Astrocyte of the spinal cord (primary cell): ENCODE results near the gene CST9.
A peak's percentile ranks its signal among the peaks of the same experiment; 100 is the strongest.

Source experiments
- DNase-seq: peaks from one replicate; pipeline ENCODE4 v3.0.0; 2011; ENCODE audit warnings: low read depth, low spot score
- H3K4me3 ChIP-seq: 2 replicates; pipeline ENCODE4 v1.5.1; 2011; ENCODE audit warnings: low read depth, mild to moderate bottlenecking, low read length, moderate library complexity
- in situ Hi-C: cut with HindIII; loops from 2 replicates; pipeline ENCODE4 v1.10.0; 2017; ENCODE audit warnings: low sequenced_read_pairs
- TF ChIP-seq, protein P1 (sequence below): IDR thresholded peaks from 2 replicates; pipeline ENCODE4 v1.5.1; 2012; ENCODE audit warnings: low read depth, mild to moderate bottlenecking, low read length, inconsistent platforms

Gene CST9

DNA sequence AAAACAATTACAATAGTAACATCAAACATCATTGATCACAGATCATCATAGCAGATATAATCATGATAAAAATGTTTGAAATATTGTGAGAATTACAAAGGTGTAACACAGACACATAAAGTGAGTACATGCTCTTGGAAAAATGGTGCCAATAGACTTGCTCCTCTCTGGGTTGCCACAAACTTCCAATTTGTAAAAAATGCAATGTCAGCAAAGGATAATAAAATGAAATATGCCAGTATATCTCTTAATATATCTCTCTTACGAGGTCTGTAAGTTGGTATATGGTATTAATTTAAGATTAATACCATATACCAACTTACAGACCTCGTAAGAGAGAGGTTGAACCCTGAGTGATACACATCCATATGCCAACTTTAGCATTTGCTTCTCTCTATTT is 45.4 kb upstream of the CST9 start:
- in situ Hi-C loops = no loop called here
- DNase-seq = no peak
- TF ChIP-seq, protein P1, sequence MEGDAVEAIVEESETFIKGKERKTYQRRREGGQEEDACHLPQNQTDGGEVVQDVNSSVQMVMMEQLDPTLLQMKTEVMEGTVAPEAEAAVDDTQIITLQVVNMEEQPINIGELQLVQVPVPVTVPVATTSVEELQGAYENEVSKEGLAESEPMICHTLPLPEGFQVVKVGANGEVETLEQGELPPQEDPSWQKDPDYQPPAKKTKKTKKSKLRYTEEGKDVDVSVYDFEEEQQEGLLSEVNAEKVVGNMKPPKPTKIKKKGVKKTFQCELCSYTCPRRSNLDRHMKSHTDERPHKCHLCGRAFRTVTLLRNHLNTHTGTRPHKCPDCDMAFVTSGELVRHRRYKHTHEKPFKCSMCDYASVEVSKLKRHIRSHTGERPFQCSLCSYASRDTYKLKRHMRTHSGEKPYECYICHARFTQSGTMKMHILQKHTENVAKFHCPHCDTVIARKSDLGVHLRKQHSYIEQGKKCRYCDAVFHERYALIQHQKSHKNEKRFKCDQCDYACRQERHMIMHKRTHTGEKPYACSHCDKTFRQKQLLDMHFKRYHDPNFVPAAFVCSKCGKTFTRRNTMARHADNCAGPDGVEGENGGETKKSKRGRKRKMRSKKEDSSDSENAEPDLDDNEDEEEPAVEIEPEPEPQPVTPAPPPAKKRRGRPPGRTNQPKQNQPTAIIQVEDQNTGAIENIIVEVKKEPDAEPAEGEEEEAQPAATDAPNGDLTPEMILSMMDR = no peak
- no peak overlapping the region for H3K4me3 ChIP-seq

DNA sequence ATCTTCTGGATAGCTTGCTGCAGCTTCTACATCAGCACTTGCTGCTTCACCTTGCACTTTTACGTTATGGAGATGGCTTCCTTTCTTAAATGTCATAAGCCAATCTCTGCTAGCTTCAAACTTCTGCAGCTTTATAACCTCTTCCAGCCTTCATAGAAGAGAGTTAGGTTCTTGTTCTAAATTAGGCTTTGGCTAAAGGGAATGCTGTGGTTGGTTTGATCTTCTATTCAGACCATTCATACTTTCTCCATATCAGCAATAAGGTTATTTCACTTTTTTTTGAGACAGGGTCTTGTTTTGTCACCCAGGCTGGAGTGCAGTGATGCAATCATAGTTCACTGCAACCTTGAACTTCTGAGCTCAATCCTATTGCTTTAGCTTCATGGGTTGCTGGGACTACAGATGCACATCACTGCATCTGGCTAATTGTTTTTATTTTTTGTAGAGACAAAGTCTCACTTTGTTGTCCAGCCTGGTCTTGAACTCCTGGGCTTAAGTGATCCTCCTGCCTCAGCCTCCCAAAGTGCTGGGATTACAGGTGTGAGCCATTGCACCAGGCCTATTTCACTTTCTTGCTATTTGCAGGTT is 44.2 kb upstream of the CST9 start:
- no peak overlapping the region for H3K4me3 ChIP-seq
- TF ChIP-seq, protein P1 = no peak
- DNase-seq = no peak
- in situ Hi-C loops = no loop called here

DNA sequence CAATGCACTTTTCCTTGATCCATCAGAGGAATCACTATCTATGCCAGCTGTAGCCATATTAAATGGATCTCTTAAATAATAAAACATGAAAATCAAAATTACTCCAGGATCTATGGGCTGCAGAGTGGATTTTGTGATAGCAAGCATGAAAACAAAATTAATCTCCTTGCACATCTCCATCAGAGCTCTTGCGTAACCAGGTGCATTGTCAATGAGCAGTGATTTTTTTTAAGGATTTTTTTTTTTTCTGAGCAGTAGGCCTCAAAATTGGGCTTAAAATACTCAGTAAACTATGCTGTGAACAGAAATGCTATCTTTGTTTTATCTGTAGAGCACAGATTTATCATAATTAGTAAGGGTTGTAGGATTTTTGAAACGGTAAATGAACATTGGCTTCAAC is 43.5 kb upstream of the CST9 start:
- in situ Hi-C loops = no loop called here
- TF ChIP-seq, protein P1 = no peak

DNA sequence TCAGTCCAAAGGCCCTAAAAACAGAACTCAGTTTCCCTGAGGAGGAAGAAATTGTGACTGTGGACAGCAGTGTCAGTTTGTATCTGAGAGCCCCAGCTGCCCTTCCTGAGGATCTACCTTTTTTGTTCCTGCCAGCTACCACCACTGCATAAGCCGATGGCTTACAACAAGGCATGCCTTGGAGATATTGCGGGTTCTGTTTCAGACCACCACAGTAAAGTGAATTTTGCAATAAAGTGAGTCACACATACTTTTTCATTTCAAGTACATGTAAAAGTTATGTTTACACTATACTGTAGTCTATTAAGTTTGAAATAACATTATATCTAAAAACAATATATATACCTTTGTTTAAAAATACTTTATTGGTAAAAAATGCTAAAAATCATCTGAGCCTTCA is 41.6 kb upstream of the CST9 start:
- in situ Hi-C loops = no loop called here
- no peak for DNase-seq
- TF ChIP-seq, protein P1 = no peak
- no peak overlapping the region for H3K4me3 ChIP-seq

More for the DNA sequence above, 43.5 kb upstream of the CST9 start:
- DNase-seq = no peak
- H3K4me3 ChIP-seq = no peak overlapping the region

DNA sequence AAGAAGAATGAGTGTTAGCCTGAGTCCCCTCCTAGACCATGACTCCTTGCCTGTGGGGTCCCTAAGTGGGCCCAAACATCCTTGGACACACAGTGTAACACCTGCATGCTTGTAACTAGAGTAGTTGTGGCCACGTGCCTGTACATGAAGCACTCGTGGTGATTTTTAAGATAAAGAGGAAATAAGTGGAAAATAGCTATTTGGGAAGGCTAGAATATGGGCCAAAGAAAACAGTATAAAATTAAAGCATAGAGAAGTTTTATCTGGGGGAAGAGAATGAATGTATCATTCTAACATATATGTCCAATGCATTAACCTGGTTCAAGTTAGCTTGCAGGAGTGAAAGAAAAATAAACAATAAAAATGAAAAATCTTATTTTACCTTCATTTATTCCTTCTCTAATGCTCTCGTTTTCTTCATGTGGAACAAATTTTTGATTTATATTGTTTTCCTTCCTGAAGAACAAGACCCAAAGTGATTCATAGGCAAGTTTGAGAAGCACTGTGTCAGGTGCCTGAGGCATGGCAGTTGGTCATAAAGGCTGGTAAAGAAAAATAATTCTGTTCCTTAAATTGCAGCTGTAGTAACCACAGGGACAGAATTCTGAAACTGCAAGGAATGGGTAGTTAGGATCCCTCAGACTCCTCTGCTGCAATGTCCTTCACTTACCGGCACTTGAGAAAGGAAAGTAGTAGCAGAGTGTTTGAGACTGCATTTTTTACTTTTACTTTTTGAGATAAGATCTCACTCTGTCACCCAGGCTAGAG is 40.6 kb upstream of the CST9 start:
- peak; percentile 47 for DNase-seq
- in situ Hi-C loops = no loop called here
- H3K4me3 ChIP-seq = no peak overlapping the region
- TF ChIP-seq, protein P1 = no peak

DNA sequence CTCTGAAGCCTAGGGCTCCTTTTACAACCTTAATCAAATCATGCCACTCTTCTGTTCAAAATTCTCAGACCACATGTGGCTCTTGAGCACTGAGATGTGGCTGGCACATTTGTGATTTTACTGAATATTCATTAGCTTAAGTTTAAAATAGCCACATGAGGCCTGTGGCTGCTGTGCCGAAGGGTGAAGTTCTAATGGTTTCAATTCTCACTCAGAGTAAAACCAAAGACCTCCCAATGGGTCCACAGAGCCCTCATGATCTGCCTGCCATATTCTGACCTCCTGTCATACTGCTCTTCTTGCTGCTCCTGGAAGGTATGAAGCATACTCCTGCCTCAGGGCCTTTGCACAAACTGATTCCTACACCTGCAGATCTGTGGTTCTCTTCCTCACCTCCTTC is 39.9 kb upstream of the CST9 start:
- no peak for DNase-seq
- no peak overlapping the region for H3K4me3 ChIP-seq
- in situ Hi-C loops = no loop called here
- TF ChIP-seq, protein P1 = no peak
